ENCODE results near the gene TPCN1. TPM values are rescaled to one million over a fixed set of nuclear protein-coding genes. Genes with fewer than 3 reads are reported as not detected.

The TPCN1 gene
- total and polyA plus RNA-seq, 2 of the 8 experiments (the other 6 are each of a cell fraction or from before 2014, with no cell fraction given), result 14.9 to 21.4 TPM

DNA sequence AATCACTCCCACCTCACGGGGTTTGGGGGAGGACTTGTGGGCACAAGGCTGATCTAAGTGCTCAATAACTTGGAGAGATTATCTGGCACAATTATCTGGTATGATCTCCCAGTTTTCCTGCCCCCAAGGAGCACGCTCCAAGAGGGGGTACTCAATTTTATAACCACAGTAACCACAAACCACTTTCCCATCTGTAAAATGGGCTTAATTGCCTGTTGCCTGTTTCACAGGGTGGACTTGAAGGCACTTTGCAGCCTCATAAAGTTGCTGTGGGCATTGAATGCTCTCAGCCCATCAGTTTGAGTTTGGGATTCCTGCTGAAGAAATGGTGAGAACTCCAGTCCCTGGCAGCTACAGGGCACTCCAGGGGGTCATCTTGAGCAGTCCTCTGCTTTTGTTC, 109.2 kb downstream of the TPCN1 start (continued):
- TF ChIP-seq, protein P1, sequence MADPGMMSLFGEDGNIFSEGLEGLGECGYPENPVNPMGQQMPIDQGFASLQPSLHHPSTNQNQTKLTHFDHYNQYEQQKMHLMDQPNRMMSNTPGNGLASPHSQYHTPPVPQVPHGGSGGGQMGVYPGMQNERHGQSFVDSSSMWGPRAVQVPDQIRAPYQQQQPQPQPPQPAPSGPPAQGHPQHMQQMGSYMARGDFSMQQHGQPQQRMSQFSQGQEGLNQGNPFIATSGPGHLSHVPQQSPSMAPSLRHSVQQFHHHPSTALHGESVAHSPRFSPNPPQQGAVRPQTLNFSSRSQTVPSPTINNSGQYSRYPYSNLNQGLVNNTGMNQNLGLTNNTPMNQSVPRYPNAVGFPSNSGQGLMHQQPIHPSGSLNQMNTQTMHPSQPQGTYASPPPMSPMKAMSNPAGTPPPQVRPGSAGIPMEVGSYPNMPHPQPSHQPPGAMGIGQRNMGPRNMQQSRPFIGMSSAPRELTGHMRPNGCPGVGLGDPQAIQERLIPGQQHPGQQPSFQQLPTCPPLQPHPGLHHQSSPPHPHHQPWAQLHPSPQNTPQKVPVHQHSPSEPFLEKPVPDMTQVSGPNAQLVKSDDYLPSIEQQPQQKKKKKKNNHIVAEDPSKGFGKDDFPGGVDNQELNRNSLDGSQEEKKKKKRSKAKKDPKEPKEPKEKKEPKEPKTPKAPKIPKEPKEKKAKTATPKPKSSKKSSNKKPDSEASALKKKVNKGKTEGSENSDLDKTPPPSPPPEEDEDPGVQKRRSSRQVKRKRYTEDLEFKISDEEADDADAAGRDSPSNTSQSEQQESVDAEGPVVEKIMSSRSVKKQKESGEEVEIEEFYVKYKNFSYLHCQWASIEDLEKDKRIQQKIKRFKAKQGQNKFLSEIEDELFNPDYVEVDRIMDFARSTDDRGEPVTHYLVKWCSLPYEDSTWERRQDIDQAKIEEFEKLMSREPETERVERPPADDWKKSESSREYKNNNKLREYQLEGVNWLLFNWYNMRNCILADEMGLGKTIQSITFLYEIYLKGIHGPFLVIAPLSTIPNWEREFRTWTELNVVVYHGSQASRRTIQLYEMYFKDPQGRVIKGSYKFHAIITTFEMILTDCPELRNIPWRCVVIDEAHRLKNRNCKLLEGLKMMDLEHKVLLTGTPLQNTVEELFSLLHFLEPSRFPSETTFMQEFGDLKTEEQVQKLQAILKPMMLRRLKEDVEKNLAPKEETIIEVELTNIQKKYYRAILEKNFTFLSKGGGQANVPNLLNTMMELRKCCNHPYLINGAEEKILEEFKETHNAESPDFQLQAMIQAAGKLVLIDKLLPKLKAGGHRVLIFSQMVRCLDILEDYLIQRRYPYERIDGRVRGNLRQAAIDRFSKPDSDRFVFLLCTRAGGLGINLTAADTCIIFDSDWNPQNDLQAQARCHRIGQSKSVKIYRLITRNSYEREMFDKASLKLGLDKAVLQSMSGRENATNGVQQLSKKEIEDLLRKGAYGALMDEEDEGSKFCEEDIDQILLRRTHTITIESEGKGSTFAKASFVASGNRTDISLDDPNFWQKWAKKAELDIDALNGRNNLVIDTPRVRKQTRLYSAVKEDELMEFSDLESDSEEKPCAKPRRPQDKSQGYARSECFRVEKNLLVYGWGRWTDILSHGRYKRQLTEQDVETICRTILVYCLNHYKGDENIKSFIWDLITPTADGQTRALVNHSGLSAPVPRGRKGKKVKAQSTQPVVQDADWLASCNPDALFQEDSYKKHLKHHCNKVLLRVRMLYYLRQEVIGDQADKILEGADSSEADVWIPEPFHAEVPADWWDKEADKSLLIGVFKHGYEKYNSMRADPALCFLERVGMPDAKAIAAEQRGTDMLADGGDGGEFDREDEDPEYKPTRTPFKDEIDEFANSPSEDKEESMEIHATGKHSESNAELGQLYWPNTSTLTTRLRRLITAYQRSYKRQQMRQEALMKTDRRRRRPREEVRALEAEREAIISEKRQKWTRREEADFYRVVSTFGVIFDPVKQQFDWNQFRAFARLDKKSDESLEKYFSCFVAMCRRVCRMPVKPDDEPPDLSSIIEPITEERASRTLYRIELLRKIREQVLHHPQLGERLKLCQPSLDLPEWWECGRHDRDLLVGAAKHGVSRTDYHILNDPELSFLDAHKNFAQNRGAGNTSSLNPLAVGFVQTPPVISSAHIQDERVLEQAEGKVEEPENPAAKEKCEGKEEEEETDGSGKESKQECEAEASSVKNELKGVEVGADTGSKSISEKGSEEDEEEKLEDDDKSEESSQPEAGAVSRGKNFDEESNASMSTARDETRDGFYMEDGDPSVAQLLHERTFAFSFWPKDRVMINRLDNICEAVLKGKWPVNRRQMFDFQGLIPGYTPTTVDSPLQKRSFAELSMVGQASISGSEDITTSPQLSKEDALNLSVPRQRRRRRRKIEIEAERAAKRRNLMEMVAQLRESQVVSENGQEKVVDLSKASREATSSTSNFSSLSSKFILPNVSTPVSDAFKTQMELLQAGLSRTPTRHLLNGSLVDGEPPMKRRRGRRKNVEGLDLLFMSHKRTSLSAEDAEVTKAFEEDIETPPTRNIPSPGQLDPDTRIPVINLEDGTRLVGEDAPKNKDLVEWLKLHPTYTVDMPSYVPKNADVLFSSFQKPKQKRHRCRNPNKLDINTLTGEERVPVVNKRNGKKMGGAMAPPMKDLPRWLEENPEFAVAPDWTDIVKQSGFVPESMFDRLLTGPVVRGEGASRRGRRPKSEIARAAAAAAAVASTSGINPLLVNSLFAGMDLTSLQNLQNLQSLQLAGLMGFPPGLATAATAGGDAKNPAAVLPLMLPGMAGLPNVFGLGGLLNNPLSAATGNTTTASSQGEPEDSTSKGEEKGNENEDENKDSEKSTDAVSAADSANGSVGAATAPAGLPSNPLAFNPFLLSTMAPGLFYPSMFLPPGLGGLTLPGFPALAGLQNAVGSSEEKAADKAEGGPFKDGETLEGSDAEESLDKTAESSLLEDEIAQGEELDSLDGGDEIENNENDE (IDR thresholded peaks at IDR 0.05; ENCODE audit: insufficient replicate concordance, low read length), result no peak
- TF ChIP-seq NRF1 (IDR thresholded peaks at IDR 0.05; ENCODE audit: low read depth, low read length), result no peak
- no peak for TF ChIP-seq KDM4A (IDR thresholded peaks at IDR 0.05; ENCODE audit: low read depth, low read length, severe bottlenecking)
- TF ChIP-seq CBX5 (IDR thresholded peaks at IDR 0.05; ENCODE audit: low read depth, low read length), result no peak
- no peak for TF ChIP-seq BACH1 (IDR thresholded peaks at IDR 0.05; ENCODE audit: low read length)
- TF ChIP-seq EGR1 (IDR thresholded peaks at IDR 0.05; ENCODE audit: borderline replicate concordance, low read depth, low read length), result no peak
- no peak for TF ChIP-seq POLR2AphosphoS5 (IDR thresholded peaks at IDR 0.05; ENCODE audit: low read depth, low read length)
- no peak for TF ChIP-seq HDAC6 (IDR thresholded peaks at IDR 0.05; ENCODE audit: low read depth, low read length)
- no peak for TF ChIP-seq SIRT6 (IDR thresholded peaks at IDR 0.05; ENCODE audit: low read length)
- TF ChIP-seq CREB1 (IDR thresholded peaks at IDR 0.05), result no peak
- no peak for TF ChIP-seq FOSL1 (IDR thresholded peaks at IDR 0.05; ENCODE audit: insufficient read depth, low read depth, low read length)
- no peak for TF ChIP-seq RNF2 (IDR thresholded peaks at IDR 0.05; ENCODE audit: borderline replicate concordance, low read depth, low read length, missing control alignments, poor library complexity, severe bottlenecking)
- no peak for TF ChIP-seq RBBP5 (IDR thresholded peaks at IDR 0.05; ENCODE audit: borderline replicate concordance, low read depth, low read length)

Measured in H1 (cell line).